SK-N-SH treated with all-trans-retinoic acid at 6 μM for 48 hours (cell line): Measurements from ENCODE around the gene C11orf71.

Source experiments
- ATAC-seq: fragments of 200-7000 bp; cut with Tn5 transposase; 3 replicates; pipeline ENCODE4 v1.9.1; 2020; ENCODE audit warnings: mild to moderate bottlenecking, moderate library complexity
- ARNTL ChIP-seq: fragments of 450-650 bp; formaldehyde crosslinking; IDR thresholded peaks from 2 replicates; pipeline ENCODE4 v1.5.0; 2020; ENCODE audit warnings: low read depth, mild to moderate bottlenecking, moderate library complexity, borderline replicate concordance
- CSDC2 ChIP-seq: fragments of 250-450 bp; sonication (Bioruptor Pico); IDR thresholded peaks from 2 replicates; pipeline ENCODE4 v1.5.0; 2020; ENCODE audit warnings: mild to moderate bottlenecking, moderate library complexity
- ISL1 ChIP-seq: fragments of 250-450 bp; sonication (Bioruptor Pico); IDR thresholded peaks from 2 replicates; pipeline ENCODE4 v2.1.2; 2022; ENCODE audit warnings: mild to moderate bottlenecking, moderate library complexity
- OSR1 ChIP-seq: fragments of 250-450 bp; sonication (Bioruptor Pico); IDR thresholded peaks from 2 replicates; pipeline ENCODE4 v1.8.0; 2022; ENCODE audit warnings: moderate library complexity, mild to moderate bottlenecking, inconsistent platforms
- POU6F1 ChIP-seq: fragments of 250-450 bp; sonication (Bioruptor Pico); IDR thresholded peaks from 2 replicates; pipeline ENCODE4 v1.8.0; 2021; ENCODE audit warnings: low read depth, mild to moderate bottlenecking, moderate library complexity, borderline replicate concordance
- PPARA ChIP-seq: fragments of 250-450 bp; sonication (Bioruptor Pico); IDR thresholded peaks from 2 replicates; pipeline ENCODE4 v1.5.0; 2020; ENCODE audit warnings: mild to moderate bottlenecking, borderline replicate concordance
- RARB ChIP-seq: fragments of 250-450 bp; sonication (Bioruptor Pico); IDR thresholded peaks from 2 replicates; pipeline ENCODE4 v1.8.0; 2021; ENCODE audit warnings: mild to moderate bottlenecking, moderate library complexity
- SNAI2 ChIP-seq: fragments of 250-450 bp; sonication (Bioruptor Pico); IDR thresholded peaks from 2 replicates; pipeline ENCODE4 v1.5.0; 2020; ENCODE audit warnings: mild to moderate bottlenecking, moderate library complexity
- TCF4 ChIP-seq: fragments of 250-450 bp; sonication (Bioruptor Pico); IDR thresholded peaks from 2 replicates; pipeline ENCODE4 v1.8.0; 2021; ENCODE audit warnings: mild to moderate bottlenecking, moderate library complexity, borderline replicate concordance
- TOX ChIP-seq: fragments of 250-450 bp; sonication (Bioruptor Pico); IDR thresholded peaks from 2 replicates; pipeline ENCODE4 v1.8.0; 2021; ENCODE audit warnings: mild to moderate bottlenecking, moderate library complexity, borderline replicate concordance
- ZC3H10 ChIP-seq: fragments of 250-450 bp; sonication (Bioruptor Pico); IDR thresholded peaks from 2 replicates; pipeline ENCODE4 v1.5.1; 2021; ENCODE audit warnings: mild to moderate bottlenecking, moderate library complexity
- ZFP30 ChIP-seq: fragments of 450-650 bp; formaldehyde crosslinking; IDR thresholded peaks from 2 replicates; pipeline ENCODE4 v1.5.0; 2022; ENCODE audit warnings: mild to moderate bottlenecking, moderate library complexity
- ZNF565 ChIP-seq: fragments of 450-650 bp; formaldehyde crosslinking; conservative IDR thresholded peaks from 2 replicates; pipeline ENCODE4 v1.5.0; 2020; ENCODE audit warnings: low read depth, mild to moderate bottlenecking, moderate library complexity
- ZNF70 ChIP-seq: fragments of 450-650 bp; formaldehyde crosslinking; IDR thresholded peaks from 2 replicates; pipeline ENCODE4 v1.5.0; 2020; ENCODE audit warnings: mild to moderate bottlenecking, moderate library complexity
- ZNF8 ChIP-seq: fragments of 450-650 bp; formaldehyde crosslinking; IDR thresholded peaks from 2 replicates; pipeline ENCODE4 v1.5.0; 2020; ENCODE audit warnings: mild to moderate bottlenecking, moderate library complexity
- TF ChIP-seq, protein P1 (sequence below): fragments of 250-450 bp; sonication (Bioruptor Pico); IDR thresholded peaks from 2 replicates; pipeline ENCODE4 v1.5.1; 2020; ENCODE audit warnings: low read depth, mild to moderate bottlenecking, moderate library complexity
- TF ChIP-seq, protein P2 (sequence below): fragments of 250-450 bp; sonication (Bioruptor Pico); IDR thresholded peaks from 2 replicates; pipeline ENCODE4 v1.5.0; 2020; ENCODE audit warnings: mild to moderate bottlenecking, moderate library complexity
- TF ChIP-seq, protein P3 (sequence below): fragments of 250-450 bp; sonication (Bioruptor Pico); IDR thresholded peaks from 2 replicates; pipeline ENCODE4 v1.8.0; 2020; ENCODE audit warnings: mild to moderate bottlenecking, moderate library complexity, borderline replicate concordance

C11orf71 gene

DNA sequence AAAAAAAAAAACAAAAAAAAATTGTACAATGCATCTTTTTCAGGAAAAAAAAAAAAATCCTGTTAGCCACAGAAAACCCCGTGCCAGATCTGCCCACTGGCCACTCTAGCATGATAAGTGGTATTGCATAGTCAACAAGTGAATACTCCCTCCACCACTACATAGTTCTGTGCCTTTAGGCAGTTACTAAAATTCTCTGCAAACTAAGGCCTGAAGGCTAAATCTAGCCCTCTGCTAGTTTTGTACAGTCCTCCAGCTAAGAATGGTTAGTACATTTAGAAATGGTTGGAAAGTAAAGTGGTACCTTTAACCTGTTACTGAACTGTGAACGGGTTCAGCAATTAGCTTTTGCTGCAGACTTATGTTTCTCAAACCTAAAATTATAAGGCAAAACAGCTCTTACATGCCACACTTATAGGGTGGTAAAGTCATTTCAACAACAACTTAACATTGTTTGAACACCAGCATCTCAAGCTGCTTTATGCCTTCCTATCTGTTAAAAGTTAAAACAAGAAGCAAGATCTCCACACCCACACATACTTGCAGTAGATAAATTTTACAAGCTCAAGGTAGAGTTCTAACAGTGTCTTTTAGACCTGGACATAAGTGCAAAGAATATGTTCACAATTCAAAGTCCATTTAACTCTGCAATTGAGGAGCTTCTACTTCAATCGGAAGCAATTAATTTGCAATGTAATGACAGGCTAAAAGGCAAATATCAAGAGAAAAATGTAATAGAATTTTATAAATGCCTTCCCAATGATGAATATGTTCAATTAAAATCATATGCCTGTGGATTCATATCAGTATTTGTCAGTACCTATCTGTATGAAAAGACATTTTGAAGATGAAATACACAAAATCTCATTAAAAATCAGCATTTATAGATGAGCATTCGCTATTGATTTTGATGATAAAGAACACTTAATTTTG lies 7.3 kb downstream of the C11orf71 start:
- TF ChIP-seq, protein P1, sequence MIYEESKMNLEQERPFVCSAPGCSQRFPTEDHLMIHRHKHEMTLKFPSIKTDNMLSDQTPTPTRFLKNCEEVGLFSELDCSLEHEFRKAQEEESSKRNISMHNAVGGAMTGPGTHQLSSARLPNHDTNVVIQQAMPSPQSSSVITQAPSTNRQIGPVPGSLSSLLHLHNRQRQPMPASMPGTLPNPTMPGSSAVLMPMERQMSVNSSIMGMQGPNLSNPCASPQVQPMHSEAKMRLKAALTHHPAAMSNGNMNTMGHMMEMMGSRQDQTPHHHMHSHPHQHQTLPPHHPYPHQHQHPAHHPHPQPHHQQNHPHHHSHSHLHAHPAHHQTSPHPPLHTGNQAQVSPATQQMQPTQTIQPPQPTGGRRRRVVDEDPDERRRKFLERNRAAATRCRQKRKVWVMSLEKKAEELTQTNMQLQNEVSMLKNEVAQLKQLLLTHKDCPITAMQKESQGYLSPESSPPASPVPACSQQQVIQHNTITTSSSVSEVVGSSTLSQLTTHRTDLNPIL (CRISPR knock-in tag) = no peak
- TF ChIP-seq ISL1 (CRISPR knock-in tag) (peak; percentile 97), TOX (CRISPR knock-in tag) (no peak)
- peak; percentile 76 for ATAC-seq

DNA sequence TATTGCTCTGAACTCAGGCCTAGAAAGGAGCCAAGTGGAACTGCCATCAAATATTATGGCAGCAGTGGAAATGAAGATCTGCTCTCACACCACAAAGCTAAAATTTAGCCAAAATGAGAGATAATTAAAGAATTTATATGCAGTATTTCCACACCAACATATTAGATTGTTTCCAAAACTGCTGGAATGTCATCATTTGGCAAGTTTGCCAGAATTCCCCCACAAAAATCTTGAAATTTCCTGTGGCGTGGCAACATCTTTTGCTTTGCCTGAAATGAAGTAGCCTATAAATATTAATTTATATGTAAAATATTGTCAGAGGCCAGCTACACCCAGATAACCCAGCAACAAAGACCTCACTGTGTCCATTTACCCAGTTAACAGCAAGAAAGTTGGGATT lies 13.8 kb downstream of the C11orf71 start:
- no peak for ATAC-seq
- TF ChIP-seq CSDC2 (CRISPR knock-in tag) = no peak
- TF ChIP-seq ZNF565 (CRISPR knock-in tag) = no peak
- TF ChIP-seq, protein P1 (CRISPR knock-in tag) = no peak
- no peak for TF ChIP-seq OSR1 (CRISPR knock-in tag)
- TF ChIP-seq PPARA (CRISPR knock-in tag) = no peak
- TF ChIP-seq ZFP30 (CRISPR knock-in tag) = no peak
- TF ChIP-seq RARB = no peak
- TF ChIP-seq, protein P2, sequence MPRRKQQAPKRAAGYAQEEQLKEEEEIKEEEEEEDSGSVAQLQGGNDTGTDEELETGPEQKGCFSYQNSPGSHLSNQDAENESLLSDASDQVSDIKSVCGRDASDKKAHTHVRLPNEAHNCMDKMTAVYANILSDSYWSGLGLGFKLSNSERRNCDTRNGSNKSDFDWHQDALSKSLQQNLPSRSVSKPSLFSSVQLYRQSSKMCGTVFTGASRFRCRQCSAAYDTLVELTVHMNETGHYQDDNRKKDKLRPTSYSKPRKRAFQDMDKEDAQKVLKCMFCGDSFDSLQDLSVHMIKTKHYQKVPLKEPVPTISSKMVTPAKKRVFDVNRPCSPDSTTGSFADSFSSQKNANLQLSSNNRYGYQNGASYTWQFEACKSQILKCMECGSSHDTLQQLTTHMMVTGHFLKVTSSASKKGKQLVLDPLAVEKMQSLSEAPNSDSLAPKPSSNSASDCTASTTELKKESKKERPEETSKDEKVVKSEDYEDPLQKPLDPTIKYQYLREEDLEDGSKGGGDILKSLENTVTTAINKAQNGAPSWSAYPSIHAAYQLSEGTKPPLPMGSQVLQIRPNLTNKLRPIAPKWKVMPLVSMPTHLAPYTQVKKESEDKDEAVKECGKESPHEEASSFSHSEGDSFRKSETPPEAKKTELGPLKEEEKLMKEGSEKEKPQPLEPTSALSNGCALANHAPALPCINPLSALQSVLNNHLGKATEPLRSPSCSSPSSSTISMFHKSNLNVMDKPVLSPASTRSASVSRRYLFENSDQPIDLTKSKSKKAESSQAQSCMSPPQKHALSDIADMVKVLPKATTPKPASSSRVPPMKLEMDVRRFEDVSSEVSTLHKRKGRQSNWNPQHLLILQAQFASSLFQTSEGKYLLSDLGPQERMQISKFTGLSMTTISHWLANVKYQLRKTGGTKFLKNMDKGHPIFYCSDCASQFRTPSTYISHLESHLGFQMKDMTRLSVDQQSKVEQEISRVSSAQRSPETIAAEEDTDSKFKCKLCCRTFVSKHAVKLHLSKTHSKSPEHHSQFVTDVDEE (CRISPR knock-in tag) = no peak
- no peak for TF ChIP-seq ZNF70 (CRISPR knock-in tag)

GRCh38 chr11:114386131-114386530 lies 14.2 kb downstream of the C11orf71 start:
- ATAC-seq = peak; percentile 26; the same call in 1 of the 3 replicates
- TF ChIP-seq ISL1 (CRISPR knock-in tag) (no peak; the same call in 1 of the 2 replicates), OSR1 (CRISPR knock-in tag) (no peak), ZC3H10 (CRISPR knock-in tag) (no peak), TCF4 (CRISPR knock-in tag) (peak; percentile 33; the same call in 1 of the 2 replicates)
- TF ChIP-seq, protein P2 (CRISPR knock-in tag) = peak; percentile 35; the same call in 1 of the 2 replicates

DNA sequence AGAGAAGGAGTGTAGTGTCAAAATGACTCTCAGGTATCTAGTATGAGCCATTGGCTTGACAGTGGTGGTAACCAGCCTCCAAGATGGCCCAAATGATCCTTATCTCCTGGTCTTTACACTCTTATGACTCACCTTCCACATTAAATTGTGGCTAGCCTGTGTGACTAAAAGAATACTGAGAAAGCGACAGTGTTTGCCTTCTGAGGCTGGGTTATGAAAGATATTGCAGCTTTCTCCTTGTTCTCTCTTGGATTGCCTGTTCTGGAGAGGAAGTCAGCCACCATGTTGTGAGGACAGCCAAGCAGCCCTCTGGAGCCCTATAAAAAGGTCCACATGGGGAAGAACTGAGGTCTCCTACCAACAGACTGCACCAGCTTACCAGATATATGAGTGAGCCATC lies 15.8 kb downstream of the C11orf71 start:
- ATAC-seq = no peak
- no peak for TF ChIP-seq ZNF8 (CRISPR knock-in tag)
- no peak for TF ChIP-seq SNAI2
- TF ChIP-seq POU6F1 (CRISPR knock-in tag) = no peak
- no peak for TF ChIP-seq TOX (CRISPR knock-in tag)
- TF ChIP-seq, protein P3, sequence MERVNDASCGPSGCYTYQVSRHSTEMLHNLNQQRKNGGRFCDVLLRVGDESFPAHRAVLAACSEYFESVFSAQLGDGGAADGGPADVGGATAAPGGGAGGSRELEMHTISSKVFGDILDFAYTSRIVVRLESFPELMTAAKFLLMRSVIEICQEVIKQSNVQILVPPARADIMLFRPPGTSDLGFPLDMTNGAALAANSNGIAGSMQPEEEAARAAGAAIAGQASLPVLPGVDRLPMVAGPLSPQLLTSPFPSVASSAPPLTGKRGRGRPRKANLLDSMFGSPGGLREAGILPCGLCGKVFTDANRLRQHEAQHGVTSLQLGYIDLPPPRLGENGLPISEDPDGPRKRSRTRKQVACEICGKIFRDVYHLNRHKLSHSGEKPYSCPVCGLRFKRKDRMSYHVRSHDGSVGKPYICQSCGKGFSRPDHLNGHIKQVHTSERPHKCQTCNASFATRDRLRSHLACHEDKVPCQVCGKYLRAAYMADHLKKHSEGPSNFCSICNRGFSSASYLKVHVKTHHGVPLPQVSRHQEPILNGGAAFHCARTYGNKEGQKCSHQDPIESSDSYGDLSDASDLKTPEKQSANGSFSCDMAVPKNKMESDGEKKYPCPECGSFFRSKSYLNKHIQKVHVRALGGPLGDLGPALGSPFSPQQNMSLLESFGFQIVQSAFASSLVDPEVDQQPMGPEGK (CRISPR knock-in tag) = no peak
- no peak for TF ChIP-seq ISL1 (CRISPR knock-in tag)
- TF ChIP-seq, protein P2 (CRISPR knock-in tag) = no peak
- TF ChIP-seq ARNTL (CRISPR knock-in tag) = no peak
- TF ChIP-seq CSDC2 (CRISPR knock-in tag) = no peak
- no peak for TF ChIP-seq ZC3H10 (CRISPR knock-in tag)
